HEK293 (cell line): Measurements from ENCODE around the gene MYO5B.

Experiments used
- CTCF ChIA-PET: fragments of 350-600 bp; formaldehyde crosslinking; extraction: SDS; loops from one replicate; lab custom pipeline; 2021; ENCODE audit warnings: antibody characterized with exemption; lab: Yijun Ruan, JAX
- POLR2A ChIA-PET: fragments of 300-600 bp; formaldehyde crosslinking; extraction: SDS; loops from one replicate; lab custom pipeline; 2020; ENCODE audit warnings: antibody characterized with exemption, inconsistent platforms; lab: Yijun Ruan, JAX
- H3K27ac ChIP-seq: fragments of 200-500 bp; sonication (Bioruptor generic); 2 replicates; pipeline ENCODE4 v1.5.1; 2014; ENCODE audit warnings: low read depth, low read length, control low read depth, inconsistent platforms; ENCODE audit errors: extremely low read depth
- H3K36me3 ChIP-seq, 2 experiments: fragments of 200-500 bp in 1 of 2; sonication (Bioruptor generic) in 1 of 2; 1 replicate in 1 of 2; 2 replicates in 1 of 2; pipeline ENCODE4 v1.5.1; 2014 to 2017; ENCODE audit warnings: inconsistent platforms in 2 of 2, low read length in 2 of 2; ENCODE audit not compliant: control insufficient read depth in 2 of 2, insufficient read depth in 1 of 2
- H3K4me1 ChIP-seq: fragments of 200-500 bp; sonication (Bioruptor generic); 2 replicates; pipeline ENCODE4 v1.5.1; 2014; ENCODE audit warnings: mild to moderate bottlenecking, low read length, inconsistent platforms; ENCODE audit not compliant: control insufficient read depth, insufficient read depth
- H3K4me3 ChIP-seq: 2 replicates; pipeline ENCODE4 v1.5.1; 2011; ENCODE audit warnings: low read depth, mild to moderate bottlenecking, control low read depth, low read length, moderate library complexity
- H3K9me3 ChIP-seq: fragments of 200-500 bp; sonication (Bioruptor generic); 2 replicates; pipeline ENCODE4 v1.5.1; 2014; ENCODE audit warnings: low read depth, low read length, inconsistent platforms; ENCODE audit not compliant: control insufficient read depth, insufficient read depth
- GLIS2 ChIP-seq: fragments of 450-650 bp; formaldehyde crosslinking; IDR thresholded peaks from 2 replicates; pipeline ENCODE4 v1.5.1; 2016; ENCODE audit warnings: missing biosample characterization, missing genetic modification characterization
- PATZ1 ChIP-seq: fragments of 450-650 bp; formaldehyde crosslinking; IDR thresholded peaks from 2 replicates; pipeline ENCODE4 v1.5.1; 2016; ENCODE audit warnings: missing biosample characterization, missing genetic modification characterization
- PRDM10 ChIP-seq: fragments of 450-650 bp; formaldehyde crosslinking; IDR thresholded peaks from 2 replicates; pipeline ENCODE4 v1.5.1; 2016; ENCODE audit warnings: missing biosample characterization, missing genetic modification characterization
- REPIN1 ChIP-seq: fragments of 450-650 bp; formaldehyde crosslinking; IDR thresholded peaks from 2 replicates; pipeline ENCODE4 v1.5.1; 2017; ENCODE audit warnings: missing biosample characterization, missing genetic modification characterization, low read depth
- SCRT2 ChIP-seq: fragments of 450-650 bp; formaldehyde crosslinking; IDR thresholded peaks from 2 replicates; pipeline ENCODE4 v1.5.1; 2016; ENCODE audit warnings: missing biosample characterization, missing genetic modification characterization
- SP2 ChIP-seq: fragments of 450-650 bp; formaldehyde crosslinking; IDR thresholded peaks from 2 replicates; pipeline ENCODE4 v1.5.1; 2016; ENCODE audit warnings: missing biosample characterization, missing genetic modification characterization
- SP7 ChIP-seq: fragments of 450-650 bp; formaldehyde crosslinking; IDR thresholded peaks from 2 replicates; pipeline ENCODE4 v1.5.1; 2016; ENCODE audit warnings: missing biosample characterization, missing genetic modification characterization
- ZBTB1 ChIP-seq: fragments of 450-650 bp; formaldehyde crosslinking; IDR thresholded peaks from 2 replicates; pipeline ENCODE4 v1.5.1; 2016; ENCODE audit warnings: missing biosample characterization, missing genetic modification characterization
- ZEB2 ChIP-seq: fragments of 450-650 bp; formaldehyde crosslinking; IDR thresholded peaks from 2 replicates; pipeline ENCODE4 v1.5.1; 2016; ENCODE audit warnings: missing biosample characterization, missing genetic modification characterization
- ZFP37 ChIP-seq: fragments of 450-650 bp; formaldehyde crosslinking; IDR thresholded peaks from 2 replicates; pipeline ENCODE4 v1.5.1; 2016; ENCODE audit warnings: missing biosample characterization, missing genetic modification characterization
- ZNF248 ChIP-seq: fragments of 450-650 bp; formaldehyde crosslinking; IDR thresholded peaks from 2 replicates; pipeline ENCODE4 v1.5.1; 2017; ENCODE audit warnings: missing biosample characterization, missing genetic modification characterization
- ZNF274 ChIP-seq, 2 experiments: fragments of 200-500 bp in 1 of 2; fragments of 450-650 bp in 1 of 2; sonication (Bioruptor generic) in 1 of 2; formaldehyde crosslinking in 1 of 2; IDR thresholded peaks; 2 replicates each; pipeline versions ENCODE4 v1.5.1 to v1.6.1; 2014 to 2016; ENCODE audit warnings: borderline replicate concordance in 1 of 2, inconsistent platforms in 1 of 2, low read length in 1 of 2, missing biosample characterization in 1 of 2, missing genetic modification characterization in 1 of 2
- ZNF280D ChIP-seq: fragments of 450-650 bp; formaldehyde crosslinking; IDR thresholded peaks from 2 replicates; pipeline ENCODE4 v1.5.1; 2016; ENCODE audit warnings: missing biosample characterization, missing genetic modification characterization
- ZNF335 ChIP-seq: fragments of 450-650 bp; formaldehyde crosslinking; conservative IDR thresholded peaks from 2 replicates; pipeline ENCODE4 v1.5.1; 2016; ENCODE audit warnings: missing biosample characterization, missing genetic modification characterization
- ZNF404 ChIP-seq: fragments of 450-650 bp; formaldehyde crosslinking; IDR thresholded peaks from 2 replicates; pipeline ENCODE4 v1.5.1; 2017; ENCODE audit warnings: missing biosample characterization, missing genetic modification characterization
- ZNF416 ChIP-seq: fragments of 450-650 bp; formaldehyde crosslinking; IDR thresholded peaks from 2 replicates; pipeline ENCODE4 v1.5.1; 2016; ENCODE audit warnings: missing biosample characterization, missing genetic modification characterization
- ZNF473 ChIP-seq: fragments of 450-650 bp; formaldehyde crosslinking; IDR thresholded peaks from 2 replicates; pipeline ENCODE4 v1.5.1; 2017; ENCODE audit warnings: missing biosample characterization, missing genetic modification characterization
- ZNF530 ChIP-seq: fragments of 450-650 bp; formaldehyde crosslinking; IDR thresholded peaks from 2 replicates; pipeline ENCODE4 v1.5.1; 2016; ENCODE audit warnings: low read depth, missing biosample characterization, missing genetic modification characterization
- ZNF555 ChIP-seq: fragments of 450-650 bp; formaldehyde crosslinking; conservative IDR thresholded peaks from 2 replicates; pipeline ENCODE4 v1.5.1; 2017; ENCODE audit warnings: missing biosample characterization, mild to moderate bottlenecking, missing genetic modification characterization, inconsistent platforms
- ZNF600 ChIP-seq: fragments of 450-650 bp; formaldehyde crosslinking; IDR thresholded peaks from 2 replicates; pipeline ENCODE4 v1.5.1; 2016; ENCODE audit warnings: missing biosample characterization, missing genetic modification characterization
- ZNF629 ChIP-seq: fragments of 450-650 bp; formaldehyde crosslinking; IDR thresholded peaks from 2 replicates; pipeline ENCODE4 v1.5.1; 2017; ENCODE audit warnings: missing biosample characterization, missing genetic modification characterization
- ZNF658 ChIP-seq: fragments of 450-650 bp; formaldehyde crosslinking; IDR thresholded peaks from 2 replicates; pipeline ENCODE4; 2016; ENCODE audit warnings: missing biosample characterization, missing genetic modification characterization
- ZNF692 ChIP-seq: fragments of 450-650 bp; formaldehyde crosslinking; IDR thresholded peaks from 2 replicates; pipeline ENCODE4 v1.5.1; 2016; ENCODE audit warnings: missing biosample characterization, missing genetic modification characterization
- ZSCAN18 ChIP-seq: fragments of 450-650 bp; formaldehyde crosslinking; IDR thresholded peaks from 2 replicates; pipeline ENCODE4 v1.5.1; 2016; ENCODE audit warnings: missing biosample characterization, missing genetic modification characterization
- ZSCAN23 ChIP-seq: fragments of 450-650 bp; formaldehyde crosslinking; IDR thresholded peaks from 2 replicates; pipeline ENCODE4 v1.5.1; 2016; ENCODE audit warnings: missing biosample characterization, missing genetic modification characterization

Gene MYO5B

GRCh38 chr18:49849331-49850217 lies 345.4 kb downstream of the MYO5B start:
- H3K27ac ChIP-seq = no peak overlapping the region
- peaks cover 7% of the 10 kb centered on the region; the same call in 1 of the 2 replicates for H3K4me1 ChIP-seq
- H3K4me3 ChIP-seq = no peak overlapping the region
- no peaks in the 10 kb centered on the region for H3K9me3 ChIP-seq
- ChIA-PET POLR2A (interaction anchor here (0.9 to 1.8 kb wide), 3 partner anchors 9 to 36 kb away, joined by 3 to 8 read pairs (median 6); no protein-coding TSS in a partner anchor), CTCF (interaction anchor here (0.6 to 7.4 kb wide), 8 partner anchors 10 to 1401 kb away, joined by 3 to 40 read pairs (median 3); no protein-coding TSS in a partner anchor)
- H3K36me3 ChIP-seq = no peaks in the 10 kb centered on the region
- no peak for TF ChIP-seq ZNF692 (tag by site-specific recombination)
- peak; percentile 32; the same call in 1 of the 2 replicates for TF ChIP-seq SCRT2 (tag by site-specific recombination)
- TF ChIP-seq ZNF280D (tag by site-specific recombination) = no peak
- no peak for TF ChIP-seq ZNF248 (tag by site-specific recombination)
- TF ChIP-seq SP2 (tag by site-specific recombination) = peak; percentile 12; the same call in 1 of the 2 replicates
- TF ChIP-seq ZEB2 = 0 out of 2 replicates have a peak, but pooled peaks have one; percentile 20
- no peak for TF ChIP-seq ZBTB1 (tag by site-specific recombination)
- peak; percentile 41; the same call in 1 of the 2 replicates for TF ChIP-seq PATZ1 (tag by site-specific recombination)
- peak; percentile 59 for TF ChIP-seq PRDM10 (tag by site-specific recombination)
- no peak for TF ChIP-seq ZNF416 (tag by site-specific recombination)
- no peak for TF ChIP-seq ZNF335 (tag by site-specific recombination)
- TF ChIP-seq ZSCAN18 (tag by site-specific recombination) = no peak
- TF ChIP-seq SP7 = 0 out of 2 replicates have a peak, but pooled peaks have one; percentile 56
- peak; percentile 89 for TF ChIP-seq GLIS2 (tag by site-specific recombination)
- TF ChIP-seq ZNF530 (tag by site-specific recombination) = no peak
- TF ChIP-seq ZNF600 (tag by site-specific recombination) = peak; percentile 97
- TF ChIP-seq ZNF404 (tag by site-specific recombination) = no peak
- TF ChIP-seq ZNF274 (IDR thresholded peaks at IDR 0.05; ENCODE audit: low read length) = no peak
- no peak for TF ChIP-seq ZNF274 (tag by site-specific recombination; IDR thresholded peaks at IDR 0.05; ENCODE audit: borderline replicate concordance)
- no peak for TF ChIP-seq ZNF473 (tag by site-specific recombination)
- TF ChIP-seq ZSCAN23 (tag by site-specific recombination) = no peak
- TF ChIP-seq ZNF629 = no peak
- TF ChIP-seq ZNF555 (tag by site-specific recombination) = no peak
- 0 out of 2 replicates have a peak, but pooled peaks have one; percentile 50 for TF ChIP-seq ZFP37 (tag by site-specific recombination)
- TF ChIP-seq REPIN1 (tag by site-specific recombination) = no peak
- TF ChIP-seq ZNF658 (tag by site-specific recombination) = no peak
